IMR-90 (cell line): ENCODE measurements around the gene ABTB2. TPM values are rescaled to one million over a fixed set of nuclear protein-coding genes. Genes with fewer than 3 reads are reported as not detected.

Experiments
- ATAC-seq: fragments of 200-7000 bp; cut with Tn5 transposase; 2 replicates; pipeline ENCODE4 v1.9.1; 2020; ENCODE audit warnings: low read depth, mild to moderate bottlenecking, moderate library complexity
- BruUV-seq: library from RNA; stranded (reverse); fragments of 400-500 nt; replicated peaks from 2 replicates; lab custom pipeline; 2021; lab: Mats Ljungman, UMichigan
- CTCF ChIA-PET: fragments of 300-600 bp; formaldehyde crosslinking; extraction: SDS; loops from one replicate; lab custom pipeline; 2021; ENCODE audit warnings: antibody characterized with exemption; lab: Yijun Ruan, JAX
- POLR2A ChIA-PET: fragments of 300-600 bp; sonication (Branson Sonifier 250); formaldehyde crosslinking; loops from one replicate; lab custom pipeline; 2022; ENCODE audit warnings: antibody characterized with exemption; ENCODE audit not compliant: unreplicated experiment; lab: Charles Lee
- DNase-seq: peaks from one replicate; pipeline ENCODE4 v3.0.0; 2013
- H2AFZ ChIP-seq: replicated peaks from 2 replicates; pipeline ENCODE3; 2013; ENCODE audit warnings: low read length, mild to moderate bottlenecking; ENCODE audit not compliant: poor library complexity
- H2AK5ac ChIP-seq: 2 replicates; pipeline ENCODE4 v1.6.1; 2013; ENCODE audit warnings: low read depth, low read length, inconsistent platforms
- H2AK9ac ChIP-seq: replicated peaks from 2 replicates; pipeline ENCODE3; 2013; ENCODE audit warnings: mild to moderate bottlenecking, low read depth, low read length, moderate library complexity; ENCODE audit not compliant: poor library complexity
- H2BK120ac ChIP-seq: 2 replicates; pipeline ENCODE4 v1.6.1; 2013; ENCODE audit warnings: low read depth, low read length, inconsistent platforms
- H2BK15ac ChIP-seq: 3 replicates; pipeline ENCODE4 v1.6.1; 2013; ENCODE audit warnings: low read depth, low read length, inconsistent platforms
- H2BK20ac ChIP-seq: 2 replicates; pipeline ENCODE4 v1.6.1; 2013; ENCODE audit warnings: low read depth, mild to moderate bottlenecking, inconsistent platforms, low read length, moderate library complexity
- H2BK5ac ChIP-seq: 2 replicates; pipeline ENCODE4 v1.6.1; 2013; ENCODE audit warnings: mild to moderate bottlenecking, low read depth, low read length, inconsistent platforms; ENCODE audit not compliant: poor library complexity, severe bottlenecking
- H3K14ac ChIP-seq: replicated peaks from 2 replicates; pipeline ENCODE4 v1.6.1; 2013; ENCODE audit warnings: low read depth, low read length, inconsistent platforms
- H3K18ac ChIP-seq: 2 replicates; pipeline ENCODE4 v1.6.1; 2013; ENCODE audit warnings: low read depth, low read length, control low read depth
- H3K23ac ChIP-seq: 2 replicates; pipeline ENCODE4 v1.6.1; 2013; ENCODE audit warnings: low read depth, low read length, inconsistent platforms
- H3K27ac ChIP-seq: 2 replicates; pipeline ENCODE4 v1.5.1; 2013; ENCODE audit warnings: mild to moderate bottlenecking, control low read depth, low read length; ENCODE audit not compliant: insufficient read depth
- H3K27me3 ChIP-seq: 2 replicates; pipeline ENCODE4 v1.6.1; 2013; ENCODE audit warnings: low read length; ENCODE audit not compliant: control insufficient read depth, insufficient read depth
- H3K36me3 ChIP-seq: 2 replicates; pipeline ENCODE4 v1.6.1; 2013; ENCODE audit warnings: low read length, mixed read lengths; ENCODE audit not compliant: control insufficient read depth, insufficient read depth
- H3K4ac ChIP-seq: 2 replicates; pipeline ENCODE4 v1.6.1; 2013; ENCODE audit warnings: low read depth, low read length, inconsistent platforms
- H3K4me1 ChIP-seq: 2 replicates; pipeline ENCODE4 v1.6.1; 2013; ENCODE audit warnings: low read length, mixed read lengths; ENCODE audit not compliant: control insufficient read depth, insufficient read depth
- H3K4me2 ChIP-seq: 2 replicates; pipeline ENCODE4 v1.6.1; 2013; ENCODE audit warnings: low read depth, mild to moderate bottlenecking, control low read depth, low read length, moderate library complexity
- H3K4me3 ChIP-seq: 2 replicates; pipeline ENCODE4 v1.5.1; 2013; ENCODE audit warnings: low read depth, mild to moderate bottlenecking, control low read depth, low read length, moderate library complexity; ENCODE audit not compliant: insufficient read depth
- H3K56ac ChIP-seq: 2 replicates; pipeline ENCODE4 v1.6.1; 2013; ENCODE audit warnings: low read length, inconsistent platforms; ENCODE audit not compliant: insufficient read depth; ENCODE audit errors: extremely low read depth
- H3K79me1 ChIP-seq, 2 experiments: 2 replicates each; pipeline ENCODE4 v1.6.1; 2013; ENCODE audit warnings: low read length in 2 of 2, inconsistent platforms in 1 of 2, low read depth in 1 of 2
- H3K9ac ChIP-seq: 2 replicates; pipeline ENCODE4 v1.6.1; 2013; ENCODE audit warnings: low read depth, low read length, control low read depth
- H3K9me1 ChIP-seq: 2 replicates; pipeline ENCODE4 v1.6.1; 2013; ENCODE audit warnings: low read length, inconsistent platforms; ENCODE audit not compliant: insufficient read depth
- H3K9me3 ChIP-seq: 2 replicates; pipeline ENCODE4 v1.6.1; 2013; ENCODE audit warnings: low read length; ENCODE audit not compliant: control insufficient read depth, insufficient read depth
- H4K20me1 ChIP-seq: 2 replicates; pipeline ENCODE4 v1.6.1; 2013; ENCODE audit warnings: low read length, inconsistent platforms; ENCODE audit not compliant: insufficient read depth
- H4K5ac ChIP-seq: 2 replicates; pipeline ENCODE4 v1.6.1; 2013; ENCODE audit warnings: mild to moderate bottlenecking, low read depth, low read length, control low read depth
- H4K8ac ChIP-seq, 2 experiments: 2 replicates each; pipeline ENCODE4 v1.6.1; 2013; ENCODE audit warnings: low read depth in 2 of 2, low read length in 2 of 2, control low read depth in 1 of 2, inconsistent platforms in 1 of 2
- H4K91ac ChIP-seq: 2 replicates; pipeline ENCODE4 v1.6.1; 2013; ENCODE audit warnings: low read depth, low read length, inconsistent platforms; ENCODE audit not compliant: insufficient read depth
- CEBPB ChIP-seq: IDR thresholded peaks from 2 replicates; pipeline ENCODE4 v1.6.1; 2012; ENCODE audit warnings: low read depth, low read length, improper control_type of control experiment
- ELK1 ChIP-seq: fragments of 150-350 bp; IDR thresholded peaks from 2 replicates; pipeline ENCODE4 v1.6.1; 2016; ENCODE audit warnings: low read depth, mild to moderate bottlenecking, low read length, moderate library complexity, borderline replicate concordance
- MAFK ChIP-seq: IDR thresholded peaks from 2 replicates; pipeline ENCODE4 v1.6.1; 2012; ENCODE audit warnings: low read depth, low read length, improper control_type of control experiment
- MAZ ChIP-seq: IDR thresholded peaks from 2 replicates; pipeline ENCODE4 v1.6.1; 2012; ENCODE audit warnings: low read depth, mild to moderate bottlenecking, low read length, improper control_type of control experiment, moderate library complexity, borderline replicate concordance
- RCOR1 ChIP-seq: IDR thresholded peaks from 2 replicates; pipeline ENCODE4 v1.6.1; 2012; ENCODE audit warnings: mild to moderate bottlenecking, low read length, improper control_type of control experiment; ENCODE audit not compliant: insufficient replicate concordance
- SMC3 ChIP-seq: fragments of 150-350 bp; IDR thresholded peaks from 2 replicates; pipeline ENCODE4 v1.6.1; 2016; ENCODE audit warnings: low read depth, mild to moderate bottlenecking, antibody characterized with exemption, low read length, moderate library complexity
- USF2 ChIP-seq: fragments of 150-350 bp; IDR thresholded peaks from 2 replicates; pipeline ENCODE4 v1.6.1; 2017; ENCODE audit warnings: mild to moderate bottlenecking, antibody characterized with exemption, low read length, low read depth
- WGBS, 2 experiments: methylation state at CpG; one replicate each; pipeline versions ENCODE4 v1.1.5 to v1.1.7; 2013; ENCODE audit warnings: missing lambda C conversion rate in 2 of 2; ENCODE audit not compliant: insufficient read length in 1 of 2; ENCODE audit errors: extremely low coverage in 2 of 2; 5-methylcytosine and 5-hydroxymethylcytosine counted together
- dilution Hi-C: fragments of 300-500 bp; cut with HindIII; formaldehyde crosslinking; loops from one replicate; pipeline ENCODE4 v1.14.3; 2018; ENCODE audit warnings: low sequenced_read_pairs; ENCODE audit not compliant: unreplicated experiment
- in situ Hi-C: fragments of 300-500 bp; cut with MboI; formaldehyde crosslinking; loops from 3 replicates; pipeline ENCODE4 v1.14.3; 2019; ENCODE audit warnings: low sequenced_read_pairs, inconsistent platforms, mixed read lengths
- intact Hi-C: fragments of 100-400 bp; cut with micrococcal nuclease; formaldehyde crosslinking; loops from 2 replicates; pipeline ENCODE4 v1.10.0; 2022
- polyA plus RNA-seq, 3 experiments: library from polyadenylated mRNA; depleted of rRNA; stranded (reverse); fragments of >200 nt; gene quantifications; 2 replicates each; pipeline ENCODE4 v1.2.3, GENCODE V29; 2012; ENCODE audit warnings: low replicate concordance in 1 of 3
- total RNA-seq: library from RNA; depleted of rRNA; stranded (reverse); fragments of >200 nt; gene quantifications from 2 replicates; pipeline ENCODE4 v1.2.3, GENCODE V29; 2012

The ABTB2 gene
- total and polyA plus RNA-seq, 2 of the 4 experiments (the other 2 are of a cell fraction): 0.18 to 2.0 TPM

GRCh38 chr11:34351051-34351450, 6.8 kb downstream of the ABTB2 start (continued):
- TF ChIP-seq MAZ: no peak
- TF ChIP-seq SMC3: no peak
- TF ChIP-seq RCOR1: no peak

- Histone ChIP-seq H4K8ac (no peak overlapping the region), H3K4me1 (peaks cover 18% of the 10 kb centered on the region), H3K4ac (peak overlapping the region; percentile 20; the same call in 1 of the 2 replicates), H3K14ac (no peak overlapping the region), H3K27me3 (peaks cover 10% of the 10 kb centered on the region), H3K56ac (no peak overlapping the region), H3K27ac (no peak overlapping the region), H2BK5ac (no peak overlapping the region), H2BK15ac (no peak overlapping the region), H3K4me2 (no peak overlapping the region), H3K4me3 (no peak overlapping the region), H2AK9ac (no peak overlapping the region), H2AK5ac (no peak overlapping the region), H4K91ac (no peak overlapping the region), H3K79me1 (no peaks in the 10 kb centered on the region), H3K23ac (peak overlapping the region; percentile 12; the same call in 1 of the 2 replicates), H3K9ac (no peak overlapping the region), H4K20me1 (peaks cover 6% of the 10 kb centered on the region; the same call in 1 of the 2 replicates), H2AFZ (peak overlapping the region; percentile 16), H2BK120ac (no peak overlapping the region), H2BK20ac (no peak overlapping the region), H3K9me1 (peaks cover 20% of the 10 kb centered on the region), H3K9me3 (no peaks in the 10 kb centered on the region), H3K18ac (no peak overlapping the region), H3K36me3 (no peaks in the 10 kb centered on the region), H4K5ac (no peak overlapping the region)
- no CpG with 5 or more reads among the region's 6 CpGs for WGBS, 2 experiments
- ATAC-seq (peak; percentile 27; the same call in 1 of the 2 replicates), DNase-seq (peak; percentile 24)
- in situ Hi-C loops: no loop called here
- no TSS peak for BruUV-seq
- dilution Hi-C loops: loop anchor here (10.0 to 25.0 kb wide), 2 partner anchors 85 to 163 kb away; no protein-coding TSS in a partner anchor
- intact Hi-C loops: no loop called here
- TF ChIP-seq USF2 (no peak), ELK1 (no peak), MAFK (no peak), CEBPB (no peak)
- ChIA-PET CTCF (interaction anchor here (1.9 kb wide), 1 partner anchor 8 kb away, joined by 4 read pairs; the partner anchor contains the start of gene ABTB2), POLR2A (no interaction called here)
Measured at GRCh38 chr11:34349882-34350281, 7.9 kb downstream of the ABTB2 start.
